GM19043 (cell line): ENCODE results near the gene SMARCC2.
"Not testable (repeated sequence)": the region's sequence is repeated elsewhere in the genome, so short reads cannot be mapped to it uniquely, and the experiment has no call there.

ENCODE experiments used
- ATAC-seq: cut with Tn5 transposase; IDR thresholded peaks from one replicate; pipeline ENCODE4 v1.9.1; 2021; ENCODE audit warnings: low read depth; ENCODE audit not compliant: unreplicated experiment

Gene SMARCC2

DNA sequence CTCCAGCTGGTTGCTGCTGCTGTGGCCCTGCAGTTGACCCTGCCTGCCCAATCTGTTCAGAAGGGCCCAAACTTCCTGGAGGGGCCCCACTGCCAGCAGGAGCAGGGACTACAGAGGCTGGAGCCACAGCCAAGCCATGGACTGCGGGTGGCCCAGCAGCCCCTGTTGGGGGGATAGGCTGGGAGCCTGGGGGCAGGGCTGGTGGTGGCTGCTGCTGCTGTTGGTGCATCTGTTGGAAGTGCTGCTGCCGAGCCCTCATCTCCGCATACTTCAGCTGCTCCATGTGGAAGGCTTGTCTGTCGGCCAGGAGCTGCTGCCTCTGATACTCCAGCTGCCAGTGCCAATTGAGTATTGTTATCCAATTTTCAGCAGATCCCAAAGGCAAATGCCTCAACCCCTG lies 23.9 kb downstream of the SMARCC2 start:
- no peak for ATAC-seq

DNA sequence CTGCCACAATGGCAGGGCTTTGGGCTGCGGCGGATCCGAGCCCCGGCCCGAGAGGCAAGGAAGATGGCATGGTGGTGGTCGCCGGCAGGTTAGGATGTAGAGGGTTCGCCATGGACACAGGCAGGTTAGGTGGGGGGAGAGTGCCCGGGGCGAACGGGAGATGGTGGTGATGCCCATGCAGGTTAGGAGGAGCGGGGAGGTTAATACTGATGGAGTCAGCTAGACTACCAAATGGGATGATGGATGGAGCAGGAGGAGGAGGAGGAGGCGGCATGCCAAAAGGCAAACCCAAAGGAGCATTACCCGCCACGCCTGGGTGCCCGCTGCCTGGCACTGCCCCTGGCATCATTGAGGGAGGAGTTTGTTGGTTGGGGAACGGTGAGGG lies 24.9 kb downstream of the SMARCC2 start:
- no peak for ATAC-seq

DNA sequence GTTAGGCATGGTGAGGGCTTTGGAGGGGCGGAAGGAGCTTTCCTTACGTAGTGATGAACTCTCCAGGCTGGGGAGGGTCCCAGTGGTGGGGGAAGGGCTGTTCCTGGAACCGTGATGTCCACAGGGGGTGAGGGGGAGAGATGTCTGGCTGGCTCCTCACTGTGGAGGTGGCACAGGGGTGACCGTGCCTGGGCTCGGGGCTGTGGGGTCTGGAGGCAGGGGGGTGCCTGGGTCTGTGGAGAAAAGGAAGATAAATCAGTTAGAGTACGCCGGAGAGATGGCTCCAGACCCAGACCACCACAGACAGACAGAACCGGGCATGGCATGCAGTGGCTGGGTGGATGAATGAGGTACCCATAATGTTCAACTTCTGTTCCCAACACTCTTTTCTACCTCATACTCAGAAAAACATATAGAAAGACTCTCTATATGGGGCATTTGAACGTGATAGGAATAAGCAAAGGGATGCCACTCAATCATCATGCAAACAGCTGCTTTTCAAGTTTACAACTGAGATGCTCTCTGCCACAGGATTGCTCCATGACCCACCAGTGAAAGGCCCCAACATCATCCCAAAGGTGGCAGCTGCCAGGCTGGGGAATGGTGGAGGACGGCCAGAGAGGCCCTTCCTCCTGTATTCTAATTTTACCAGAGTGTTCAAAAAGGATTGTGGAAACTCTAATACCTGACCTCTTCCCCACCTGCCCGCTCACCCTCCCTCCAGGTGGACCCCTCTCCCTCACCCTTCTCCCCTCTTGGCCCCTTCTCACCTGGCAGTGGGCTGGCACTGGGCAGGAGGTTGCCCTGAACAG lies 25.5 kb downstream of the SMARCC2 start:
- ATAC-seq: no peak

DNA sequence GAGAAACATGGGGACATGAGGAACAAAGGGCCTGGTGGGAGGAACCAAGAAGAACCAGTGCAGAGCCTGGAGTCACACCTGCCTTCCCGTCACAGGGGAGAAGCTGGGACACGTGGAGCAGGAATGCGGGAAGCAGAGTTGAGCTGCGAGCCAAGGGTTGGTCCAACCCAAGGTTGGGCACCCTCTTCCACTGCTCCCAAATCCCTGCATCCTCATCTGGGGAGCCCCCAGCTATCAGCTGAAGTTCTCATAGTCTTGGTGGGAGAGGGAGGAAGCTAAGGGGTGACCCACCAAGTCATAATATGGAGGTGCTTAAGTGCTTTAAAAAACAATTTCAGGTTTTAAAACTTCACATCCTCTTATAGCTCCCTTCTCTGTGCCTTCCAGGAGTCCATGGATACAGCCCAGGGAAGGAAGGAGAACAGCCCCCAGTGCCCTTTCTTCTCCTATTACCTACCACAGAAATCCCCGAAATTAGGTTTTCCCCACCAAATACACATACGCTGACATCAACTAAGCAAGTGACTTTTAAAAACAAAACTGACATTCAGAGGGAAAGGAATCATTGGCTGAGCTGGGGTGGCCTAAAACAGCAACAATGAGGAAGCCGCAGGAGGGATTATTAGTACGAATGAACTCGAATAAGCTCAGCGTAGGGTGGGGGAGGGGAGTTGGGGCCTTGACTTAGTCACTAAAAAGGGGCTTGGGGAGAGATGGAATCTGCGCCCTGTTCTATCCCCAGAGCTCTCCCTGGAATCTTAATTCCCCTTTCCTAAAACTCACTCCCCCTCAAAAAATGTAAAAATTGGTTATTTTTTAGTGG lies 26.6 kb downstream of the SMARCC2 start:
- ATAC-seq: no peak

DNA sequence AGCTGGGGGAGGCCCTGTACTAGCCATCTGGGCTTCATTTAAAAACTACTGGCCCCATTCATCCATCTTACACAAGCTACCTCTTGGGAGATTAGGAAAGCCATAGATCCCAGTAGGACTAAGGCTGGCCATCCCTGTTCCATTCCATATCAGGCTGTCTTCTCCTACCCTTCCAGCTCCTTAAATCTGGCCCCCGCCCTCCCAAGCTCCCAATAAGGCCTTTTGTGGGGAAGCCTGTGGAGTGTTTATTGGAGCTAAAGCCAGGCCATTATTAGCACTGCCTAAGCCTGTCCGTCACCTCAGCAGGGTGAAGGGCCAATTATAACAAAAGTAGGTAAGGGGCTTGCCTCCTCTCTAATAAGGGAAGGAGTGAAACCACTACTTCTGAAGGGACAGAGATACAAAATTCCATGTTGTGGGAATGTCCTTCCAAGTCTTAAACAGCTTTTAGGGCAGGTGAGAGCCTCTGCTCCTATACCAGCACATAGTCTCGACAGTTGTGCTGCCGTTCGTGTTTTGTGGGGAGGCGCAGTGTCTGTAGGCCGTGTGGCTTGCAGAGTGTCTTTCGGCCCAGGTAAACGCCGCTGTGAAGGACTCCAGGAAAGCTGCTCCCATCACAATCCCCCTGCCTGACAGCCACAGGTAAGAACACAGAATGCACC lies 27.5 kb downstream of the SMARCC2 start:
- no peak for ATAC-seq

DNA sequence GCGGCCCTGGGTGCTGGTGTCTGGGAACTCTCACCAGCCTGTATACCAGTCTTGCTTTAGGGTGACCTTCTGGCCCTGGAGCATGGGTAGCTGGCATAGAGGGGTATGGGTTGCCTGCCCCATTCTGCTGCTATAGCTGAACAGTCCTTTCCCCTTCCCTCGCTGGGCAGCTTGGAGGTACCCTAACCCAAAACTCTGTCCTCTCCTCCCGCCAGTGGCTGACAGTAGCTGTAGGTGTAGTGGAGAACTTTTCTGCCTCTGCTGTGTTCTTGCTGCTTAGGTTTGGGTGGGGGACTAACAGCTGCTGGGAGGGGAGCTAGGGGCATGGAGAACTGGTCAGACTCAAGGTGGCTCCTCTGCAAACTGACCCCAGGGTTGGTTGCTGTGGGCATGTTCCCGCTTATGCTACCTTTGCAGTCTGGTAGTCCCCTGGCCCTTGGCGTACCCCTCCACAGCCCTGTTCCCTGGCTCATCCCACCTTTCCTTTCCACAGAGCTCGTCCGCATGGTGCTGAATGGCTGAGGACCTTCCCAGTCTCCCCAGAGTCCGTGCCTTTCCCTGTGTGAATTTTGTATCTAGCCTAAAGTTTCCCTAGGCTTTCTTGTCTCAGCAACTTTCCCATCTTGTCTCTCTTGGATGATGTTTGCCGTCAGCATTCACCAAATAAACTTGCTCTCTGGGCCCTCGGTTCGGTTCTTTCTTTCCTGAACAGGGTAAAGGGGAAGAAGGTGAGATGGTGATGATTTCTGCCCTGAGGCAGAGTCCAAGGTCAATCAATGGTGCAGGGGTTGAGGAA lies 28.2 kb downstream of the SMARCC2 start:
- no peak for ATAC-seq

DNA sequence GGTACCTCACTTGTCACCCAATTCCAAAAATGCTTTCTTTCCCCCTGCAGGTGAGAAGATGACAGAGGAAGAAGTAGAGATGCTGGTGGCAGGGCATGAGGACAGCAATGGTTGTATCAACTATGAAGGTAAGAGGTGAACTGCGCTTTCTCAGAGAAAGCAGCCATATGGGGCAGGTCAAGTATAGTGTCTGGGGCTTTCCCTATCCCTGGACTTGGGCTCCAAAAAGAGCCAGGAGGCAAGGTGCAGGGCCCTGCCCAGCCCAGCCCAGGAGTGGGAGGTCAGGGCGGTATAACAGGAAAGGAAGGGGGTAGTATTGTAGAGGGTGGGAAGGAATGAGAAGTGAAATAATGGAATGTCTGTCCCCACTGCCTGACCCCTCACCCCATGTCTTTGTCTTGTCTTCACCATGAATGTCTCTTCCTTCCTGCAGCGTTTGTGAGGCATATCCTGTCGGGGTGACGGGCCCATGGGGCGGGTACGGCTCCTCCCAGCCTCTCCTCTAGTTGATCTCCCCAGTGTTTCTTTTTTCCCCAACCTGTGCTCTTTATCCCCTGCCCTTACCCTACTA lies 29.0 kb downstream of the SMARCC2 start:
- ATAC-seq: no peak

DNA sequence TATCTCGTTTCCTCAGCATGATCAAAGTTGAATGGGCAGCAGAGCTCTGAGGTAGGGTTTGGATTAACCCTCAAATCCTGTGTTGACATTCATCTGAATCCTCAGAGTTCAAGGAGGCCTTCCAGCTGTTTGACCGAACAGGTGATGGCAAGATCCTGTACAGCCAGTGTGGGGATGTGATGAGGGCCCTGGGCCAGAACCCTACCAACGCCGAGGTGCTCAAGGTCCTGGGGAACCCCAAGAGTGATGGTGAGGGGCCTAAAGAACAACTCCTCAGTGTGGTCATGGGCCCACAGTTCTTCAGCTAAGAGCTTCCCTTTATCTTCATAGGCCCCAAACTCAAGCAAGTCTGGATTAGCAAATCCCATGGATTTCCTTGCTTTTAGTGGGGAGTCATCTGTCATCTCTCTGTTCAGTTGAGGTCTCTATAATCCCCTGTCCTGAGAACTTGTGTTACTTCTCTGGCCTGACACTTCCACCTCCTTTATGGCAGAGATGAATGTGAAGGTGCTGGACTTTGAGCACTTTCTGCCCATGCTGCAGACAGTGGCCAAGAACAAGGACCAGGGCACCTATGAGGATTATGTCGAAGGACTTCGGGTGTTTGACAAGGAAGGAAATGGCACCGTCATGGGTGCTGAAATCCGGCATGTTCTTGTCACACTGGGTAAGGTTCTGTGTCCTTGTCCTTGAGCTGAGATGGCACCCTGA lies 29.6 kb downstream of the SMARCC2 start:
- no peak for ATAC-seq

DNA sequence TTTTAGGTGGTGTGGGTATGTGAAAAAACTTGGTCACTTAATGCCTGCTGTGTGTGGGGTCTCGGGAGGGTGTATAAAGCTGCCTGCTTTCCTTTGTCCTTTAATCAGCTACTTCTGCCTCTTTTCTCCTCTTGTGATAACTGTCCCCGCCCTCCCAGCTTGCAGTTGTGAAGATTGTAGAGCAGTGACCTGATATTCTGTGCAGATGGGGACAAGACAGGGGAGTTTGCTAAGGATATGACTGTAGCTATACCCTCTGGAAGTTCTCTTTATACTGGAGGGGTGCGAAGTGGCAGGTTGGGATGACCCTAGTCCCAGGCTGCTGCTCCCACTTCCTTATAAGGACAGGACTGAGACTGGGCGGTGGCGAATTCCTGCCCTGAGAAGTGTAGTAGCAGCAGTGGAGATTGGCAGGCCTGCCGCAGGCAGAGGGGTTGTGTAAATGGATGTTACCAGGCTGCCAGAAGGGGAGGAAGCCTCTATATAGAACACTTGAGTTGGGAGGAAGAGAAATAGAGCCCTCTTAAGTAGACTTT lies 30.3 kb downstream of the SMARCC2 start:
- ATAC-seq: no peak

DNA sequence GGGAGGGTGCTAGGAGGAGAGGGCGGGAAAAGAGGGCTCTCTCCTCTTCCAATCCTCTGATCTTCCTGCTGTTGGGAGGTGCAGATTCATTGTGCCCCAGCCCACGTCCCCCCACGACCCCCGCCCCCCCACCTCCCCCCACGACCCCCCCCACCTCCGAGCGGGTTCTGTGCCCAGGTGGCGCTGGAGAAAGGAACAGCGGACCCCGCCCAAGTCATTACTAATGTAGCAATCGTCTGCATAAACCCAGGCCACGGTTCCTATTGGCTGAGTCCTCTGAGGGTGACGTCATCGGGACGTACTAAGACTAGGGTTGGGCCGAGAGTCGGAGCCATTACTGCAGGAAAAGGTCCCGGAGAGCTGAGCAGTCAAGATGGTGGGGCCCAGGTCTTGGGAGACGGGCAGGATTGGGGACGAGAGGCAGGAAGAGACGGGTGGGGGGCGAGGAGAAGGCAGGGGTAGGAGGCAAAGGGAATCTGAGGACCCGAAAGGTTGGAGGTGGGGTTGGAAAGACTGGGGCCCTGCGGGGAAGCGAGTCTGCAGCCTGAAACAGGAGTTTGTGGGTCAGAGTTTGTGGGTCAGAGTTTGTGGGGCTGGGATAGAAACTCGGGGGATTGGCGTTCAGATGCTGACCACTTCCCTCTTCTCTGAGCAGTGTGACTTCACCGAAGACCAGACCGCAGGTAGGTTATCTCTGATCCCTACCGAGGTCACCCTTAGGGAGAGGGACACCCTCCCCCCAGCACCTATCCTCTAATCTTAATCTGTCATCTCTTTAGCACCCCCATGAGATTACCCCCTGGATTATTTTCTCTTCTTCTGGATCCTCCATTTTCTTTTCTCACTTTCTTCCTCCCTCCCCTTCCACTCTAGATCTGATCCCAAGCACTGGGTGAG lies 31.0 kb downstream of the SMARCC2 start, which contains the start of gene MYL6:
TSS of gene MYL6 (plus strand) at position 331 of the 897 bp plus-strand sequence. CDS start at position 374, 43 bp downstream.
- peak; percentile 87 for ATAC-seq

DNA sequence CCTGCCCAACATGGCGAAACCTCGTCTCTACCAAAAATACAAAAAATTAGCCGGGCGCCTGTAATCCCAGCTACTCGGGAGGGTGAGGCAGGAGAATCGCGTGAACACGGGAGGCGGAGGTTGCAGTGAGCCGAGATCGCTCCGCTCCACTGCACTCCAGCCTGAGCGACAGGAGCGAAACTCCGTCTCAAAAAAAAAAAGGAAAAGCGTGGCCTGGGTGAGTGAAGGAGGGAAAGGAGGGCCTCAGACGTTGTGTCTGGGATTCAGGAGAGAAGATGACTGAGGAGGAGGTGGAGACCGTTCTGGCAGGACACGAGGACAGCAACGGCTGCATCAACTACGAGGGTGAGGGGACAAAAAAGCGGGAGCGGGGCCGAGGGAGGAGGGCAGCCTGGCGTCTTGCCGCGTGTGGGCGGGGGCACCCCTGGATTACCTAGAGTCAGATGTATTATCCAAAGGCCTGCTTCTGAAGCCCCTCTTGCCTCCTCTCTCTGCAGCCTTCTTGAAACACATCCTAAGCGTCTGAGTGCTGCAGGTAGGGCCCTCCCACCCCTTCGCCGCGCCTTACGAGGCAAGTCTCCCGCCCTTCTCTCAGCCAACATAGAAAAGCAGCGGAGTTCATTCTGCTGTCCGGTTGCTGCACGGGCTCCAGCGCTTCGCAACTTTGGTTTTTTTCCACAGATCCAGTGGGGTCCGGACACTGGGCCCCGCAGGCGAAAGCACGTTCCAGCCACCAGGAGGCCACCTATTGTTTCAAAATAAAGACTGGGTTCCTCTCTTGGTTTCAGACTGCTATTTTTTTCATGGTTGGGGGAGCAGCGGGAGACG lies 31.9 kb downstream of the SMARCC2 start:
- ATAC-seq: peak; percentile 26

DNA sequence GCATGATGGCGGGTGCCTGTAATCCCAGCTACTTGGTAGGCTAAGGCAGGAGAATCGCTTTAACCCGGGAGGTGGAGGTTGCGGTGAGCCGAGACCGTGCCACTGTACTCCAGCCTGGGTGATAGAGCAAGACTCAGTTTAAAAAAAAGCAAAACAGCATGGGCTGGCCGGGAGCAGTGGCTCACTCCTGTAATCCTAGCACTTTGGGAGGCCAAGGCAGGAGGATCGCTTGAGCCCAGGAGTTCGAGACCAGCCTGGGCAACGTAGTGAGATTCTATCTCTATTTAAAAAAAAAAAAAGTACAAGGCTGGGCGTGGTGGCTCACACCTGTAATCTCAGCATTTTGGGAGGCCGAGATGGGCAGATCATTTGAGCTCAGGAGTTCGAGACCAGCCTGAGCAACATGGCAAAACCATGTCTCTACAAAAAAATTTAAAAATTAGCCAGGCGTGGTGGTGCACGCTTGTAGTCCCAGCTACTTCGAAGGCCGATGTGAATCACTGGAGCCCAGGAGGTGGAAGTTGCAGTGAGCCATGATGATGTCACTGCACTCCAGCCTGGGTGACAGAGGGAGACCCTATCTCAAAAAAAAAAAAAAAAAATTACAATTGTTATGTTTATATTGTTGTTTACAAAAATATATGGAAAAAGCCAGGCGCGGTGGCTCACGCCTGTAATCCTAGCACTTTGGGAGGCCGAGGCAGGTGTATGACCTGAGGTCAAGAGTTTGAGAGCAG lies 32.7 kb downstream of the SMARCC2 start:
- not testable (repeated sequence) for ATAC-seq

DNA sequence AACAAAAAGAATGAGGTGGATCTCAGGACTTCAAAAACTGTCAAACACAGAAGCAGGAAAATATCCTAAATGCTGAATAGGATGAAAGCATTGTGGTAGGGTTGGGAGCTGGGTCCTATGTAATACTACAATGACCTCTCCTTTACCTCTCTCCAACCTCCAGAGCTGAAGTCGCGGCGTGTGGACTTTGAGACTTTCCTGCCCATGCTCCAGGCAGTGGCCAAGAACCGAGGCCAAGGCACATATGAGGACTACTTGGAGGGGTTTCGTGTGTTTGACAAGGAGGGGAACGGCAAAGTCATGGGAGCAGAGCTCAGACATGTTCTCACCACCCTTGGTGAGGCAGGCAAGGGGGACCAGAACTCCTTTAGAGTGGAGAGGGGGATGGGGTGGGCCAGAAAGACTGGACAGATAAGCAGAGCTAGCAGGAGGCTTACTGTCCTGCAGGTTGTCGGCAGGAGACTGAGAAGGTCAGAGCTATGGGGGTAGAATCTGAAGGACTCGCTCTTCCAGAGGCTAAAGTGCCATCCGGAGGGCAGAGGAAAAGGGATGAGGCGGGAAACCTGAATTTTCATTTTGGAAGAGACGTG lies 33.9 kb downstream of the SMARCC2 start:
- no peak for ATAC-seq

DNA sequence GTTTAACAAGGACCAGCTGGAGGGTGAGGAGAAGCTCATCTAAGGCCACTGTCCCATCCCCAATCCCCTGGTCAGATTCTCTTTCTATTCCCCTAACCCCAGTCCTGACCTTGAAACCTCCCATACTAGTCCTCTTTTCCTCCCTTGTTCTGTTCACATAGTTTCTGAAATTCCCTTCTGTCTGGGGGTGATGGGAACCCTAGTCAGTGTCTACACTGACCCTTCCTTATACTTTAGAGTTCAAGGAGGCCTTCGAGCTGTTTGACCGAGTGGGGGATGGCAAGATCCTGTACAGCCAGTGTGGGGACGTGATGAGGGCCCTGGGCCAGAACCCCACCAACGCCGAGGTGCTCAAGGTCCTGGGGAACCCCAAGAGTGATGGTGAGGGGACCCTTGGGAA lies 34.5 kb downstream of the SMARCC2 start:
- ATAC-seq: no peak

DNA sequence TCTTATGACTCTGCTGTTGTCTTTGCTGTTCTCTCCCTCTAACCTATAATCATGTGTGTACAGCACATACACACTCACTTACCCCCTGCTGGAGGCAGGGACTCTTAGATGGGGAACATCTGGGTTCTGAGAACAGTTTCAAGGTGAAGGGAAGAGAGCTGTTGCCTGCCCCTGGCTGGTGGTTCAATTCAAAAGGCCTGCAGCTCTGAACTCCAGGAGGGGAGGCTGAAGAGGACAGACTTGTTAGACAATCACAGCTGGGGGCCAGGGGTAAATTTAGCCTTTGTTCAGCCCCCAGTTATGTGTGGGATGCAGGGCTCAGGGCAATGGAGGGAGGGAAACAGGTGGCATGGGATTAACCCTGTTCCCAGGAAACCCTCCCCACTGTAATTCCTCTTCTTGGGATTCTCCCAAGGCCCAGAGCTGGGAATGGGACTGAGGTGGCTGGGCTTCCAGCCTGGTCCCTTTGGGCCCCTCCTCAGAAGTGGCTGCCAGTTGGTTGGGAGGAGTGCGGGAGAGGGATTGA lies 35.0 kb downstream of the SMARCC2 start:
- ATAC-seq: no peak

DNA sequence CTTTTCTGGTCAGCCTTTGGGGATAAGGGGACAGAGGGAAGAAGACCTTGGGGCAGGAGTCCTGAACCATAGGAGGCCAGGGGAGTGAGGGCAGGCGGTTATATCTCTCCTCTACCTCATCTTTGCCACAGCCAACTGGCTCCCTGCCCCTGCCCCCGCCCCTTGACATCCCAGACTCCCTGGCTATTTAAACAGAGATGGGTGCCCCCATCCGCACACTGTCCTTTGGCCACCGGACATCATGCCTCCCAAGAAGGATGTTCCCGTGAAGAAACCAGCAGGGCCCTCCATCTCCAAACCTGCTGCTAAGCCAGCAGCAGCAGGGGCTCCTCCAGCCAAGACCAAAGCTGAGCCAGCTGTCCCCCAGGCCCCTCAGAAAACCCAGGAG lies 35.6 kb downstream of the SMARCC2 start:
- no peak for ATAC-seq
